ENCODE results near the gene VWC2L.

The VWC2L gene

DNA sequence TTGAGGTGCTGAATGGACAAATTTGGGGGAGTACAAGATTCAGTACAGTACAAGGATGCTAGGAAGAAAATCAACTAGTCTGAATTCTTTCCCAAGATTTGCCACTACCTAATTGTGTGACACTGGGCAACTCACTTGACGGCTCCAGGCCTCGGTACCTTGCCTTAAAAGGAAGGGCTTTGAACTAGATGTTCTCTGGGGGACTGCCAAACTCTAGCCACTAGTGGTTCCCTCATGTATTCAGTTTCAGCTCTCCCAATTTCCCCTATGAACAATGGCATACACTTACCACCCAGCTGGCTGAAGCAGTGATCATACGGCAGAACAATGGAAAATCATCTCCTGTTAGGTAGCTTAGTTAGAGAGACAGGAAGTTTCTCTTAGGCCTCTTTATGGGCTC lies 73.4 kb downstream of the VWC2L start:
- Histone ChIP-seq H3K4me1 (ENCODE audit: low read length) (peaks cover 12% of the 10 kb centered on the region), H2AFZ (ENCODE audit: low read length) (no peak overlapping the region), H3K4me3 (ENCODE audit: low read length) (no peak overlapping the region), H3K9me3 (replicated peaks; ENCODE audit: insufficient read depth, low read length) (no peaks in the 10 kb centered on the region), H3K4me2 (ENCODE audit: low read depth, low read length) (no peak overlapping the region), H3F3A (ENCODE audit: insufficient read depth, low read length) (no peaks in the 10 kb centered on the region; the same call in 1 of the 2 replicates), H4K20me1 (ENCODE audit: insufficient read depth, low read length) (no peaks in the 10 kb centered on the region), H3K27ac (ENCODE audit: low read length) (no peak overlapping the region), H3K79me2 (ENCODE audit: low read length) (no peaks in the 10 kb centered on the region), H3K36me3 (replicated peaks; ENCODE audit: insufficient read depth, low read length) (no peaks in the 10 kb centered on the region), H3K9ac (ENCODE audit: low read length) (no peak overlapping the region), H3K27me3 (replicated peaks; ENCODE audit: insufficient read depth, low read length) (no peaks in the 10 kb centered on the region), H3K9me2 (replicated peaks; ENCODE audit: insufficient read depth, low read length) (no peaks in the 10 kb centered on the region)
- DNase-seq, result no peak
- TF ChIP-seq EZH2 (optimal IDR thresholded peaks at IDR 0.05; ENCODE audit: low read depth, low read length), result no peak
- TF ChIP-seq, protein P1, sequence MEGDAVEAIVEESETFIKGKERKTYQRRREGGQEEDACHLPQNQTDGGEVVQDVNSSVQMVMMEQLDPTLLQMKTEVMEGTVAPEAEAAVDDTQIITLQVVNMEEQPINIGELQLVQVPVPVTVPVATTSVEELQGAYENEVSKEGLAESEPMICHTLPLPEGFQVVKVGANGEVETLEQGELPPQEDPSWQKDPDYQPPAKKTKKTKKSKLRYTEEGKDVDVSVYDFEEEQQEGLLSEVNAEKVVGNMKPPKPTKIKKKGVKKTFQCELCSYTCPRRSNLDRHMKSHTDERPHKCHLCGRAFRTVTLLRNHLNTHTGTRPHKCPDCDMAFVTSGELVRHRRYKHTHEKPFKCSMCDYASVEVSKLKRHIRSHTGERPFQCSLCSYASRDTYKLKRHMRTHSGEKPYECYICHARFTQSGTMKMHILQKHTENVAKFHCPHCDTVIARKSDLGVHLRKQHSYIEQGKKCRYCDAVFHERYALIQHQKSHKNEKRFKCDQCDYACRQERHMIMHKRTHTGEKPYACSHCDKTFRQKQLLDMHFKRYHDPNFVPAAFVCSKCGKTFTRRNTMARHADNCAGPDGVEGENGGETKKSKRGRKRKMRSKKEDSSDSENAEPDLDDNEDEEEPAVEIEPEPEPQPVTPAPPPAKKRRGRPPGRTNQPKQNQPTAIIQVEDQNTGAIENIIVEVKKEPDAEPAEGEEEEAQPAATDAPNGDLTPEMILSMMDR (IDR thresholded peaks at IDR 0.05; ENCODE audit: low read length), result no peak

DNA sequence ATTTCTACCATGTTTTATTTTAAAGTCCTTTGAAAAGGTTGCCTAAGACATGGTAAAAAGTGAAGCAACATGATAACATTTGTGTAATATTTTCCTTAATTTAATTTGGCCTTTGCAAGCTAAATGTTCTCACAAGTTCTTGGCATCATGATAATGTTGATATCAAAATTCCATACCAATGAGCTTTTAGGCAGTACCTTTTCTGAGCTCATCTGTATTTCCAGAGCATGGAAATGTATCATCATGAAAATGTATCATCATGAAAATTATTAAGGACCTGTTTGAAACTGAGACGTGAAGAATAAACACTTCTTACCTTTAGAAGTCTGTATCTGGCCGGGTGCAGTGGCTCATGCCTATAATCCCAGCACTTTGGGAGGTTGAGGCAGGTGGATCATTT lies 73.8 kb downstream of the VWC2L start:
- no peak for TF ChIP-seq EZH2phosphoT487 (IDR thresholded peaks at IDR 0.05; ENCODE audit: low read length)
- Histone ChIP-seq H2AFZ (ENCODE audit: low read length) (no peak overlapping the region), H3K27me3 (replicated peaks; ENCODE audit: insufficient read depth, low read length) (no peaks in the 10 kb centered on the region), H3K4me1 (ENCODE audit: low read length) (peaks cover 12% of the 10 kb centered on the region), H3F3A (ENCODE audit: insufficient read depth, low read length) (no peaks in the 10 kb centered on the region; the same call in 1 of the 2 replicates), H3K36me3 (replicated peaks; ENCODE audit: insufficient read depth, low read length) (no peaks in the 10 kb centered on the region), H3K9me2 (replicated peaks; ENCODE audit: insufficient read depth, low read length) (no peaks in the 10 kb centered on the region), H3K4me3 (ENCODE audit: low read length) (no peak overlapping the region), H3K27ac (ENCODE audit: low read length) (no peak overlapping the region), H3K9ac (ENCODE audit: low read length) (no peak overlapping the region), H4K20me1 (ENCODE audit: insufficient read depth, low read length) (no peaks in the 10 kb centered on the region), H3K9me3 (replicated peaks; ENCODE audit: insufficient read depth, low read length) (no peaks in the 10 kb centered on the region), H3K79me2 (ENCODE audit: low read length) (no peaks in the 10 kb centered on the region), H3K4me2 (ENCODE audit: low read depth, low read length) (no peak overlapping the region)
- DNase-seq, result no peak

DNA sequence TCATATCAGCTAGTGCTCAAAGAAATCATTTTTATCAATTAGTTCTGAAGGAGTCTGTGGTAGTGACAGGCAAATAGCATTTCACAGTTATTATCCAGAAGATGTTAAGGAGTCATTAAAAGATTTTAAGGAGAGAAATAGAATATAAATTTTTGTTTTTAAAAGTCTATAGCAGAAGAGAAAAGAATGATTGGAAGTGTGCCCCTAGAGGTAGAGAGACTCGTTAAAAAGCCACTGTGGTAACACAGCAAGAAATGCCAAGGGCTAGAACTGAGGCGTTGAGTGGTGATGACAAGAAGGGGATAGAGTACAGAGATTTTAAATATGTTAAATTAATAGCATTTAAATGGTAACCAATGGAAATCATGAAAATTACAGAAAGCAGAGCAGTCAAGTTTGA lies 78.3 kb downstream of the VWC2L start:
- H3K9ac ChIP-seq (ENCODE audit: low read length), result no peak overlapping the region
- H3F3A ChIP-seq (ENCODE audit: insufficient read depth, low read length), result no peaks in the 10 kb centered on the region
- H3K79me2 ChIP-seq (ENCODE audit: low read length), result no peaks in the 10 kb centered on the region
- H3K9me3 ChIP-seq (replicated peaks; ENCODE audit: insufficient read depth, low read length), result no peaks in the 10 kb centered on the region
- H3K4me1 ChIP-seq (ENCODE audit: low read length), result no peaks in the 10 kb centered on the region
- no peak overlapping the region for H3K4me2 ChIP-seq (ENCODE audit: low read depth, low read length)
- TF ChIP-seq EZH2 (optimal IDR thresholded peaks at IDR 0.05; ENCODE audit: low read depth, low read length) (no peak), EZH2phosphoT487 (IDR thresholded peaks at IDR 0.05; ENCODE audit: low read length) (no peak)
- TF ChIP-seq, protein P1 (IDR thresholded peaks at IDR 0.05; ENCODE audit: low read length), result no peak
- no peaks in the 10 kb centered on the region for H3K27me3 ChIP-seq (replicated peaks; ENCODE audit: insufficient read depth, low read length)
- no peaks in the 10 kb centered on the region for H4K20me1 ChIP-seq (ENCODE audit: insufficient read depth, low read length)
- no peak for DNase-seq
- H3K36me3 ChIP-seq (replicated peaks; ENCODE audit: insufficient read depth, low read length), result no peaks in the 10 kb centered on the region
- no peak overlapping the region for H3K27ac ChIP-seq (ENCODE audit: low read length)
- H3K4me3 ChIP-seq (ENCODE audit: low read length), result no peak overlapping the region
- no peak overlapping the region for H2AFZ ChIP-seq (ENCODE audit: low read length)
- no peaks in the 10 kb centered on the region for H3K9me2 ChIP-seq (replicated peaks; ENCODE audit: insufficient read depth, low read length)

DNA sequence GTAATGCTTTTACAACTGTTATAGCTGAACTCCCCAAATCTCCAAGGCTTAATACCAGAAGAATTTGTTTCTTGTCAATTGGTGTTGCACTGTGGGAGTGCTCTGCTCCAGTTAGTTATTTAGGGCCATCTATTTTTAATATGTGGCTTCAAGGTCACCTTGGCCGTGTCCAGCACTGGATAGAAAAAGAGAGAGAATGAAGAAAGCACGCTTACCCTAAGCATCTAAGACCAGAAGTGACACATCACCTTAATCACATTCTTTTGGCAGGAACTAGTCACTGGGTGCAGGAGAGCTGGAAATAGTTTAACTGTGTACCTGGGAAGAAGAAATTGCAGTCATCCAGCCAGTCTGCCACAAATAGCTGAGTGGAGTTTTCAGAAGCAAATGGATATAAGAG lies 78.8 kb downstream of the VWC2L start:
- no peak overlapping the region for H3K27ac ChIP-seq (ENCODE audit: low read length)
- TF ChIP-seq EZH2 (optimal IDR thresholded peaks at IDR 0.05; ENCODE audit: low read depth, low read length) (no peak), EZH2phosphoT487 (IDR thresholded peaks at IDR 0.05; ENCODE audit: low read length) (no peak)

More for the DNA sequence above, 78.8 kb downstream of the VWC2L start:
- no peak for DNase-seq
- H3K36me3 ChIP-seq (replicated peaks; ENCODE audit: insufficient read depth, low read length), result no peaks in the 10 kb centered on the region
- H4K20me1 ChIP-seq (ENCODE audit: insufficient read depth, low read length), result no peaks in the 10 kb centered on the region
- H3F3A ChIP-seq (ENCODE audit: insufficient read depth, low read length), result no peaks in the 10 kb centered on the region
- H2AFZ ChIP-seq (ENCODE audit: low read length), result no peak overlapping the region
- no peaks in the 10 kb centered on the region for H3K27me3 ChIP-seq (replicated peaks; ENCODE audit: insufficient read depth, low read length)
- no peak overlapping the region for H3K4me3 ChIP-seq (ENCODE audit: low read length)
- H3K4me1 ChIP-seq (ENCODE audit: low read length), result no peaks in the 10 kb centered on the region
- no peaks in the 10 kb centered on the region for H3K79me2 ChIP-seq (ENCODE audit: low read length)
- H3K9me2 ChIP-seq (replicated peaks; ENCODE audit: insufficient read depth, low read length), result no peaks in the 10 kb centered on the region
- no peak overlapping the region for H3K4me2 ChIP-seq (ENCODE audit: low read depth, low read length)
- H3K9me3 ChIP-seq (replicated peaks; ENCODE audit: insufficient read depth, low read length), result no peaks in the 10 kb centered on the region
- H3K9ac ChIP-seq (ENCODE audit: low read length), result no peak overlapping the region
